SU-DHL-6 (cell line): ENCODE results near the gene MBNL1.

Experiments used
- H2AFZ ChIP-seq: fragments of 200-600 bp; sonication (generic); 2 replicates; pipeline ENCODE4 v1.6.1; 2014; ENCODE audit warnings: low read depth, mild to moderate bottlenecking, moderate library complexity, mixed read lengths, antibody characterized with exemption, low read length; ENCODE audit not compliant: severe bottlenecking
- H3F3A ChIP-seq: fragments of 200-600 bp; shearing (Covaris generic); 2 replicates; pipeline ENCODE4 v1.6.0; 2016; ENCODE audit warnings: antibody characterized with exemption, mild to moderate bottlenecking; ENCODE audit not compliant: insufficient read depth
- H3K27ac ChIP-seq: fragments of 200-600 bp; sonication (generic); 2 replicates; pipeline ENCODE4 v1.5.1; 2016; ENCODE audit warnings: low read depth, mild to moderate bottlenecking, low read length, moderate library complexity, mixed read lengths
- H3K27me3 ChIP-seq: fragments of 200-600 bp; sonication (generic), shearing (Covaris generic); 2 replicates; pipeline ENCODE4 v1.6.0; 2014; ENCODE audit warnings: mild to moderate bottlenecking, low read length
- H3K36me3 ChIP-seq: fragments of 200-600 bp; sonication (generic); 2 replicates; pipeline ENCODE4 v1.6.1; 2014; ENCODE audit warnings: mild to moderate bottlenecking, low read length, mixed read lengths
- H3K4me2 ChIP-seq: fragments of 300-600, 200-600 bp; shearing (Covaris generic), sonication (generic); 2 replicates; pipeline ENCODE4 v1.6.0; 2014; ENCODE audit warnings: low read length, low read depth, mild to moderate bottlenecking; ENCODE audit not compliant: poor library complexity, severe bottlenecking
- H3K4me3 ChIP-seq: fragments of 200-600 bp; sonication (generic); 2 replicates; pipeline ENCODE4 v1.5.1; 2014; ENCODE audit warnings: antibody characterized with exemption, low read length, mild to moderate bottlenecking, mixed read lengths; ENCODE audit not compliant: insufficient read depth, poor library complexity, severe bottlenecking
- H3K79me2 ChIP-seq: fragments of 200-600 bp; sonication (generic); 2 replicates; pipeline ENCODE4 v1.6.1; 2014; ENCODE audit warnings: mild to moderate bottlenecking, low read length, moderate library complexity; ENCODE audit not compliant: insufficient read depth
- H3K9ac ChIP-seq: fragments of 200-600 bp; sonication (generic); 2 replicates; pipeline ENCODE4 v1.7.0; 2014; ENCODE audit warnings: mild to moderate bottlenecking, low read length
- H3K9me2 ChIP-seq: fragments of 200-600 bp; sonication (generic); replicated peaks from 2 replicates; pipeline ENCODE4 v1.6.1; 2014; ENCODE audit warnings: low read length; ENCODE audit not compliant: insufficient read depth
- H3K9me3 ChIP-seq: fragments of 200-600 bp; sonication (generic); 2 replicates; pipeline ENCODE4 v1.6.1; 2014; ENCODE audit warnings: low read length, mixed read lengths; ENCODE audit not compliant: insufficient read depth
- H4K20me1 ChIP-seq: fragments of 200-600 bp; sonication (generic); 2 replicates; pipeline ENCODE4 v1.6.1; 2014; ENCODE audit warnings: low read depth, mild to moderate bottlenecking, antibody characterized with exemption, low read length, moderate library complexity, mixed read lengths
- EZH2phosphoT487 ChIP-seq: fragments of 200-600 bp; sonication (generic), shearing (Covaris generic); conservative IDR thresholded peaks from 2 replicates; pipeline ENCODE4 v1.6.1; 2018; ENCODE audit warnings: mild to moderate bottlenecking, antibody characterized with exemption, low read length, moderate library complexity, mixed read lengths
- TF ChIP-seq, protein P1 (sequence below): fragments of 200-600 bp; sonication (generic); IDR thresholded peaks from one replicate; pipeline ENCODE4 v1.5.1; 2017; ENCODE audit warnings: antibody characterized with exemption, mild to moderate bottlenecking, low read length, moderate library complexity; ENCODE audit not compliant: insufficient read depth, poor library complexity, severe bottlenecking

Gene MBNL1

DNA sequence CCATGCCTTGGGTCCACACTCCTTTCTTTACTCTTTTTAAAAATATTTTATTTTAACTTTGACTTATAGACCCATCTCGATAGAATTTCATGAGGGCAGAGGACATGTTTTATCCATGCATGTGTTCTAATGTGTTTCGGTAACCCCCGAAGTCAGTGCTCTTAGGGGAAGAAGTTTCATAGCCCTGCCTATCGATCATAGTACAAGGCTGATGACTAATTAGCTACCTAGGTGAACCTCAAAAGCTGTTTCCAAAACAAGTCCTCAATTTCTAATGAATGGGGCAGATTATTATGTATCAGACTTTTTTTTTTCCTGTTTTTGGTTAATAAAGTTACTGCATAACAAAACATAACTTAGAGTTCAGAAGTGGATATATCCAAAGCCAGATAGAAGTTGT is 82.0 kb downstream of the MBNL1 start:
- Histone ChIP-seq H3K4me3 (no peak overlapping the region), H3K36me3 (peaks cover 25% of the 10 kb centered on the region), H2AFZ (no peak overlapping the region), H3K27ac (peak overlapping the region; percentile 55; the same call in 1 of the 2 replicates), H3K27me3 (no peaks in the 10 kb centered on the region), H4K20me1 (0 out of 2 replicates have a peak, but pooled peaks cover 15% of the 10 kb centered on the region), H3K9ac (no peak overlapping the region), H3K79me2 (peaks cover 100% of the 10 kb centered on the region), H3F3A (peaks cover 38% of the 10 kb centered on the region), H3K9me3 (no peaks in the 10 kb centered on the region), H3K4me2 (peak overlapping the region; percentile 27), H3K9me2 (no peaks in the 10 kb centered on the region)
- TF ChIP-seq, protein P1, sequence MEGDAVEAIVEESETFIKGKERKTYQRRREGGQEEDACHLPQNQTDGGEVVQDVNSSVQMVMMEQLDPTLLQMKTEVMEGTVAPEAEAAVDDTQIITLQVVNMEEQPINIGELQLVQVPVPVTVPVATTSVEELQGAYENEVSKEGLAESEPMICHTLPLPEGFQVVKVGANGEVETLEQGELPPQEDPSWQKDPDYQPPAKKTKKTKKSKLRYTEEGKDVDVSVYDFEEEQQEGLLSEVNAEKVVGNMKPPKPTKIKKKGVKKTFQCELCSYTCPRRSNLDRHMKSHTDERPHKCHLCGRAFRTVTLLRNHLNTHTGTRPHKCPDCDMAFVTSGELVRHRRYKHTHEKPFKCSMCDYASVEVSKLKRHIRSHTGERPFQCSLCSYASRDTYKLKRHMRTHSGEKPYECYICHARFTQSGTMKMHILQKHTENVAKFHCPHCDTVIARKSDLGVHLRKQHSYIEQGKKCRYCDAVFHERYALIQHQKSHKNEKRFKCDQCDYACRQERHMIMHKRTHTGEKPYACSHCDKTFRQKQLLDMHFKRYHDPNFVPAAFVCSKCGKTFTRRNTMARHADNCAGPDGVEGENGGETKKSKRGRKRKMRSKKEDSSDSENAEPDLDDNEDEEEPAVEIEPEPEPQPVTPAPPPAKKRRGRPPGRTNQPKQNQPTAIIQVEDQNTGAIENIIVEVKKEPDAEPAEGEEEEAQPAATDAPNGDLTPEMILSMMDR = no peak
- no peak for TF ChIP-seq EZH2phosphoT487

DNA sequence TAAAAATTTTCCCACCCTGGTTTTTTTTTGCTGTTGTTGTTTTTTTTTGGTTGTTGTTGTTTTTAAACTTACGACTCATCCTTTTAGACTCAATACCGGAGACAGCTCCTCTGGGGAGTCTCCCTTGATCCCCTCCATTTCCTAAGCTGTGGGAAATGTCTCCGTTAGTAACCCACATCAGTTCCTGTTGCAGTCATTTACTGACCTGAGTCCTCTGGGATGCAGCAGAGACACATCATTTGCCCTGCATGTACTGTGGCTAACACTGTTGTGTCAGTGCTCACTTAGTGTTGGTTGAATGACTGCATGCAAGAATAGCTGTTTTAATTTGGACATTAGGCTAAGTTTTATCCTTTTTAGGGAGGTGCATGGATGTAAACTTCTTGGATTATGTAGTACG is 83.8 kb downstream of the MBNL1 start:
- Histone ChIP-seq H3K79me2 (peaks cover 100% of the 10 kb centered on the region), H2AFZ (no peak overlapping the region), H3K36me3 (peaks cover 16% of the 10 kb centered on the region), H3K9me2 (no peaks in the 10 kb centered on the region), H3K9ac (no peak overlapping the region), H3F3A (peaks cover 37% of the 10 kb centered on the region), H3K27ac (peak overlapping the region; percentile 55; the same call in 1 of the 2 replicates), H3K9me3 (no peaks in the 10 kb centered on the region), H3K27me3 (no peaks in the 10 kb centered on the region), H4K20me1 (peaks cover 13% of the 10 kb centered on the region; the same call in 1 of the 2 replicates), H3K4me3 (no peak overlapping the region), H3K4me2 (peak overlapping the region; percentile 27)
- TF ChIP-seq, protein P1 = no peak
- TF ChIP-seq EZH2phosphoT487 = no peak

GRCh38 chr3:152353578-152353977 is 84.8 kb downstream of the MBNL1 start:
- no peak for TF ChIP-seq EZH2phosphoT487
- TF ChIP-seq, protein P1 = no peak
- Histone ChIP-seq H3K9ac (no peak overlapping the region), H3K9me3 (no peaks in the 10 kb centered on the region), H3F3A (peaks cover 37% of the 10 kb centered on the region), H3K9me2 (no peaks in the 10 kb centered on the region), H3K36me3 (peaks cover 16% of the 10 kb centered on the region), H3K79me2 (peaks cover 100% of the 10 kb centered on the region), H3K27me3 (no peaks in the 10 kb centered on the region), H4K20me1 (peaks cover 12% of the 10 kb centered on the region; the same call in 1 of the 2 replicates), H3K27ac (peak overlapping the region; percentile 55), H3K4me2 (peak overlapping the region; percentile 27), H3K4me3 (no peak overlapping the region), H2AFZ (no peak overlapping the region)
